Gastrocnemius medialis (tissue), 4 donors: ENCODE measurements around the gene UBE3B. TPM values are rescaled to one million over a fixed set of nuclear protein-coding genes. Genes with fewer than 3 reads are reported as not detected.
A peak's percentile ranks its signal among the peaks of the same experiment; 100 is the strongest.

Source experiments
- ATAC-seq, 2 donors: fragments of 150-250 bp; one replicate each; pipeline ENCODE4 v1.9.1; 2016
- DNase-seq, 2 donors: peaks; one replicate each; pipeline ENCODE4 v3.0.0-alpha.2; 2019
- H3K27ac ChIP-seq, 4 donors: fragments of 200-600 bp; sonication (generic); 1 replicate in 1 of 4; 2 replicates in 3 of 4; pipeline ENCODE4 v1.5.1; 2016 to 2018; ENCODE audit warnings: mild to moderate bottlenecking in 2 of 4, moderate library complexity in 1 of 4
- H3K27me3 ChIP-seq, 3 donors: fragments of 200-600 bp; sonication (generic) in 2 of 3; 1 replicate in 1 of 3; 2 replicates in 2 of 3; pipeline versions ENCODE4 v1.5.1 to v1.6.0; 2016 to 2019; ENCODE audit warnings: mild to moderate bottlenecking in 1 of 3, moderate library complexity in 1 of 3
- H3K36me3 ChIP-seq, 2 donors: fragments of 200-600 bp; sonication (generic) in 1 of 2; one replicate each; pipeline ENCODE4 v1.5.1; 2017 to 2018
- H3K4me1 ChIP-seq, 2 donors: fragments of 200-600 bp; sonication (generic) in 1 of 2; one replicate each; pipeline ENCODE4 v1.5.1; 2016 to 2017; ENCODE audit warnings: mild to moderate bottlenecking in 2 of 2
- H3K4me3 ChIP-seq, 4 donors: fragments of 200-600 bp; sonication (generic) in 3 of 4; 1 replicate in 1 of 4; 2 replicates in 3 of 4; pipeline ENCODE4 v1.5.1; 2016 to 2019; ENCODE audit warnings: mild to moderate bottlenecking in 2 of 4
- H3K9me3 ChIP-seq, 3 donors: fragments of 200-600 bp; sonication (generic) in 2 of 3; 1 replicate in 1 of 3; 2 replicates in 2 of 3; pipeline ENCODE4 v1.5.1; 2016 to 2019
- CTCF ChIP-seq, 5 experiments: fragments of 450-650 bp in 3 of 5; fragments of 200-600 bp in 2 of 5; sonication (generic) in 2 of 5; IDR thresholded peaks in 4 of 5; conservative IDR thresholded peaks in 1 of 5; 1 replicate in 4 of 5; 2 replicates in 1 of 5; pipeline ENCODE4 v1.5.1; 2016 to 2019; ENCODE audit warnings: antibody characterized with exemption in 5 of 5, mild to moderate bottlenecking in 3 of 5, moderate library complexity in 3 of 5
- POLR2A ChIP-seq, 2 donors: fragments of 450-650 bp; IDR thresholded peaks; one replicate each; pipeline ENCODE4 v1.6.1; 2017; ENCODE audit warnings: antibody characterized with exemption in 2 of 2, mild to moderate bottlenecking in 2 of 2, moderate library complexity in 2 of 2
- in situ Hi-C, 4 donors: fragments of 200-750 bp; cut with MboI; loops; one replicate each; pipeline versions ENCODE4 v1.15.0 to v1.8.0; 2017; ENCODE audit warnings: low sequenced_read_pairs in 4 of 4
- intact Hi-C: fragments of 100-400 bp; cut with DNase I; formaldehyde crosslinking; loops from one replicate; pipeline ENCODE4 v1.15.1; 2023; ENCODE audit warnings: low total_unique reads
- total RNA-seq, 4 donors: library from RNA; depleted of rRNA; stranded (reverse); fragments of >200 nt; gene quantifications; one replicate each; pipeline versions ENCODE4 v1.1.0 to v1.2.3, GENCODE V29; 2016

Gene UBE3B
- total RNA-seq, 4 donors from 2014 or later: 44.8 to 58.2 (median 55.9) TPM

GRCh38 chr12:109544955-109545531 is 67.6 kb downstream of the UBE3B start:
- no peak overlapping the region for H3K4me3 ChIP-seq
- no peaks in the 10 kb centered on the region for H3K4me1 ChIP-seq
- no peaks in the 10 kb centered on the region for H3K36me3 ChIP-seq
- peak in 1 of 2 donors; percentile 17 for DNase-seq
- no peak overlapping the region for H3K27ac ChIP-seq
- ATAC-seq: peak; percentile 38 to 49
- TF ChIP-seq POLR2A (IDR thresholded peaks at IDR 0.05) (no peak), CTCF (IDR thresholded peaks at IDR 0.05 in 4 of 5, conservative IDR thresholded peaks at IDR 0.05 in 1 of 5) (no peak)
- intact Hi-C loops: no loop called here
- H3K9me3 ChIP-seq: no peaks in the 10 kb centered on the region
- in situ Hi-C loops: no loop called here
- H3K27me3 ChIP-seq: peaks cover 18 to 25% (median 24%) of the 10 kb centered on the region in 3 donors

- DNase-seq: no peak
- H3K27me3 ChIP-seq: peaks cover 26 to 32% (median 30%) of the 10 kb centered on the region in 3 donors
- no peak overlapping the region for H3K4me3 ChIP-seq
- no peak for ATAC-seq
- no peaks in the 10 kb centered on the region for H3K36me3 ChIP-seq
- intact Hi-C loops: no loop called here
- H3K27ac ChIP-seq: no peak overlapping the region
- TF ChIP-seq POLR2A (IDR thresholded peaks at IDR 0.05) (no peak), CTCF (IDR thresholded peaks at IDR 0.05 in 4 of 5, conservative IDR thresholded peaks at IDR 0.05 in 1 of 5) (no peak)
- no peaks in the 10 kb centered on the region for H3K4me1 ChIP-seq
- no peaks in the 10 kb centered on the region for H3K9me3 ChIP-seq
- in situ Hi-C loops: no loop called here
These were observed 68.4 kb downstream of the UBE3B start for GRCh38 chr12:109545826-109546225.

- in situ Hi-C loops: no loop called here
- no peaks in the 10 kb centered on the region for H3K4me1 ChIP-seq
- no peak overlapping the region for H3K4me3 ChIP-seq
- no peaks in the 10 kb centered on the region for H3K9me3 ChIP-seq
- no peak for TF ChIP-seq POLR2A (IDR thresholded peaks at IDR 0.05)
- TF ChIP-seq CTCF (IDR thresholded peaks at IDR 0.05 in 4 of 5, conservative IDR thresholded peaks at IDR 0.05 in 1 of 5): no peak
- ATAC-seq: no peak
- peaks cover 36 to 38% (median 38%) of the 10 kb centered on the region in 3 donors for H3K27me3 ChIP-seq
- no peaks in the 10 kb centered on the region for H3K36me3 ChIP-seq
- DNase-seq: no peak
- intact Hi-C loops: no loop called here
- H3K27ac ChIP-seq: no peak overlapping the region
These were observed 69.9 kb downstream of the UBE3B start for GRCh38 chr12:109547286-109547685.

GRCh38 chr12:109548258-109548657 is 70.8 kb downstream of the UBE3B start:
- DNase-seq (no peak), ATAC-seq (no peak)
- H3K9me3 ChIP-seq: no peaks in the 10 kb centered on the region
- H3K4me3 ChIP-seq: no peak overlapping the region
- TF ChIP-seq POLR2A (IDR thresholded peaks at IDR 0.05) (no peak), CTCF (IDR thresholded peaks at IDR 0.05 in 4 of 5, conservative IDR thresholded peaks at IDR 0.05 in 1 of 5) (no peak)
- no peak overlapping the region for H3K27ac ChIP-seq
- in situ Hi-C loops: no loop called here
- no peaks in the 10 kb centered on the region for H3K36me3 ChIP-seq
- peaks cover 36 to 42% (median 40%) of the 10 kb centered on the region in 3 donors for H3K27me3 ChIP-seq
- intact Hi-C loops: no loop called here
- H3K4me1 ChIP-seq: no peaks in the 10 kb centered on the region
